SK-N-SH (cell line): ENCODE data around the gene NTRK3. TPM values are rescaled to one million over a fixed set of nuclear protein-coding genes. Genes with fewer than 3 reads are reported as not detected.
"Not testable (repeated sequence)": the region's sequence is repeated elsewhere in the genome, so short reads cannot be mapped to it uniquely, and the experiment has no call there.

Experiments used
- CTCF ChIA-PET: fragments of 300-600, 350-600 bp; formaldehyde crosslinking; extraction: SDS; loops from one replicate; lab custom pipeline; 2021; lab: Yijun Ruan, JAX
- POLR2A ChIA-PET: fragments of 350-600 bp; sonication (Branson Sonifier 250); formaldehyde crosslinking; extraction: SDS; loops from one replicate; lab custom pipeline; 2020; ENCODE audit warnings: antibody characterized with exemption, inconsistent platforms; lab: Yijun Ruan, JAX
- DNase-seq: peaks from one replicate; pipeline ENCODE4 v3.0.0; 2012
- H2AFZ ChIP-seq: fragments of 200-600 bp; sonication (generic); 2 replicates; pipeline ENCODE4 v1.8.1; 2016; ENCODE audit warnings: antibody characterized with exemption, mild to moderate bottlenecking, low read depth
- H3F3A ChIP-seq: fragments of 200-600 bp; sonication (generic); replicated peaks from 2 replicates; pipeline ENCODE3; 2016; ENCODE audit warnings: antibody characterized with exemption, mild to moderate bottlenecking; ENCODE audit not compliant: insufficient read depth
- H3K27ac ChIP-seq, 2 experiments: fragments of 200-500 bp in 1 of 2; fragments of 200-600 bp in 1 of 2; sonication (Bioruptor generic) in 1 of 2; sonication (generic), shearing (Covaris generic) in 1 of 2; 2 replicates each; pipeline versions ENCODE4 v1.5.1 to v1.6.1; 2014 to 2016; ENCODE audit warnings: low read depth in 2 of 2, inconsistent platforms in 1 of 2, low read length in 1 of 2, mild to moderate bottlenecking in 1 of 2, mixed read lengths in 1 of 2
- H3K27me3 ChIP-seq: fragments of 200-600 bp; sonication (generic), shearing (Covaris generic); 2 replicates; pipeline ENCODE4 v1.6.1; 2016; ENCODE audit warnings: mixed run types; ENCODE audit not compliant: insufficient read depth
- H3K36me3 ChIP-seq, 2 experiments: fragments of 200-500 bp in 1 of 2; fragments of 200-600 bp in 1 of 2; sonication (Bioruptor generic) in 1 of 2; sonication (generic) in 1 of 2; replicated peaks in 1 of 2; 2 replicates each; pipeline versions ENCODE3 to v1.5.1; 2014 to 2016; ENCODE audit warnings: low read length in 1 of 2, mild to moderate bottlenecking in 1 of 2; ENCODE audit not compliant: insufficient read depth in 2 of 2, control insufficient read depth in 1 of 2
- H3K4me1 ChIP-seq, 2 experiments: fragments of 200-500 bp in 1 of 2; fragments of 200-600 bp in 1 of 2; sonication (Bioruptor generic) in 1 of 2; sonication (generic), shearing (Covaris generic) in 1 of 2; 2 replicates each; pipeline versions ENCODE4 v1.5.1 to v1.6.1; 2014 to 2016; ENCODE audit warnings: low read depth in 1 of 2, low read length in 1 of 2, mixed run types in 1 of 2; ENCODE audit not compliant: insufficient read depth in 2 of 2, control insufficient read depth in 1 of 2
- H3K4me2 ChIP-seq: fragments of 200-600 bp; sonication (generic), shearing (Covaris generic); 2 replicates; pipeline ENCODE4 v1.6.1; 2017; ENCODE audit warnings: mixed run types
- H3K4me3 ChIP-seq, 2 experiments: fragments of 200-500 bp in 1 of 2; fragments of 200-600 bp in 1 of 2; sonication (Bioruptor generic) in 1 of 2; sonication (generic), shearing (Covaris generic) in 1 of 2; 2 replicates each; pipeline versions ENCODE4 v1.5.1 to v1.8.1; 2014 to 2016; ENCODE audit warnings: low read depth in 2 of 2, inconsistent platforms in 1 of 2, low read length in 1 of 2, mild to moderate bottlenecking in 1 of 2, mixed read lengths in 1 of 2, moderate library complexity in 1 of 2
- H3K79me2 ChIP-seq: fragments of 200-600 bp; sonication (generic); 2 replicates; pipeline ENCODE4 v1.8.1; 2017; ENCODE audit warnings: mild to moderate bottlenecking; ENCODE audit not compliant: insufficient read depth
- H3K9ac ChIP-seq: fragments of 200-600 bp; sonication (generic); 2 replicates; pipeline ENCODE4 v1.6.1; 2017; ENCODE audit warnings: mixed run types
- H3K9me2 ChIP-seq: fragments of 200-600 bp; sonication (generic); 2 replicates; pipeline ENCODE4 v1.6.1; 2017; ENCODE audit warnings: mixed run types
- H3K9me3 ChIP-seq: fragments of 200-600 bp; sonication (generic); 2 replicates; pipeline ENCODE4 v1.6.1; 2017; ENCODE audit warnings: mixed run types, mild to moderate bottlenecking, moderate library complexity
- H4K20me1 ChIP-seq: fragments of 200-600 bp; sonication (generic); 2 replicates; pipeline ENCODE4 v1.6.1; 2017; ENCODE audit warnings: mild to moderate bottlenecking, mixed run types; ENCODE audit not compliant: insufficient read depth
- CHD2 ChIP-seq: fragments of 150-350 bp; IDR thresholded peaks from 2 replicates; pipeline ENCODE4 v1.6.1; 2018; ENCODE audit warnings: low read length; ENCODE audit not compliant: partially characterized antibody
- EZH2phosphoT487 ChIP-seq: fragments of 200-600 bp; sonication (generic); IDR thresholded peaks from 2 replicates; pipeline ENCODE4 v1.6.1; 2017; ENCODE audit warnings: low read depth, mixed run types, mild to moderate bottlenecking, antibody characterized with exemption, moderate library complexity, borderline replicate concordance
- FOSL2 ChIP-seq: IDR thresholded peaks from 2 replicates; pipeline ENCODE4 v1.4.0; 2012; ENCODE audit warnings: low read depth, mild to moderate bottlenecking, moderate library complexity, borderline replicate concordance
- FOXM1 ChIP-seq: IDR thresholded peaks from 2 replicates; pipeline ENCODE4 v1.4.0; 2012; ENCODE audit warnings: low read depth, mild to moderate bottlenecking
- GATA2 ChIP-seq: sonication (generic); formaldehyde crosslinking; IDR thresholded peaks from 2 replicates; pipeline ENCODE4 v1.5.0; 2020; ENCODE audit warnings: mild to moderate bottlenecking, missing genetic modification reagents
- JUND ChIP-seq: IDR thresholded peaks from 2 replicates; pipeline ENCODE4 v1.4.0; 2012
- MEF2A ChIP-seq: IDR thresholded peaks from 2 replicates; pipeline ENCODE4 v1.4.0; 2012; ENCODE audit warnings: low read depth, borderline replicate concordance
- NFIC ChIP-seq: IDR thresholded peaks from 2 replicates; pipeline ENCODE4 v1.4.0; 2012; ENCODE audit warnings: borderline replicate concordance
- NRF1 ChIP-seq: IDR thresholded peaks from 2 replicates; pipeline ENCODE4 v1.6.1; 2012; ENCODE audit warnings: low read depth, mild to moderate bottlenecking, low read length
- POLR2AphosphoS5 ChIP-seq: IDR thresholded peaks from 2 replicates; pipeline ENCODE4 v1.6.1; 2012; ENCODE audit warnings: low read depth, low read length
- RAD21 ChIP-seq: IDR thresholded peaks from 2 replicates; pipeline ENCODE4 v1.6.1; 2012; ENCODE audit warnings: mild to moderate bottlenecking, low read length
- RCOR1 ChIP-seq: fragments of 150-350 bp; IDR thresholded peaks from 2 replicates; pipeline ENCODE4 v1.6.1; 2017; ENCODE audit warnings: antibody characterized with exemption, low read length
- RFX5 ChIP-seq: IDR thresholded peaks from 2 replicates; pipeline ENCODE4 v1.6.1; 2012; ENCODE audit warnings: mild to moderate bottlenecking, improper control_type of control experiment, low read length
- SIN3A ChIP-seq: IDR thresholded peaks from 2 replicates; pipeline ENCODE4 v1.6.1; 2012; ENCODE audit warnings: low read depth, mild to moderate bottlenecking, low read length, moderate library complexity, borderline replicate concordance
- SMC3 ChIP-seq: IDR thresholded peaks from 2 replicates; pipeline ENCODE4 v1.6.1; 2012; ENCODE audit warnings: low read depth, low read length, improper control_type of control experiment
- YY1 ChIP-seq: IDR thresholded peaks from 2 replicates; pipeline ENCODE4 v1.4.0; 2012; ENCODE audit warnings: low read depth, mild to moderate bottlenecking
- WGBS: methylation state at CpG from one replicate; pipeline ENCODE4 v1.1.6; 2017; ENCODE audit warnings: low lambda C conversion rate; 5-methylcytosine and 5-hydroxymethylcytosine counted together
- polyA plus RNA-seq, 3 experiments: library from polyadenylated mRNA; depleted of rRNA; stranded (reverse); fragments of >200 nt; gene quantifications; 2 replicates each; pipeline ENCODE4 v1.2.3, GENCODE V29; 2012
- TF ChIP-seq, protein P1 (sequence below): IDR thresholded peaks from 2 replicates; pipeline ENCODE4 v1.4.0; 2012; ENCODE audit warnings: low read depth, borderline replicate concordance
- TF ChIP-seq, protein P2 (sequence below): IDR thresholded peaks from 2 replicates; pipeline ENCODE4; 2012
- TF ChIP-seq, protein P3 (sequence below): fragments of 150-350 bp; IDR thresholded peaks from 2 replicates; pipeline ENCODE4 v1.6.1; 2017; ENCODE audit warnings: antibody characterized with exemption, low read length, low read depth, borderline replicate concordance

The NTRK3 gene
- polyA plus RNA-seq, 1 of the 3 experiments (the other 2 are of a cell fraction): 2.6 TPM

DNA sequence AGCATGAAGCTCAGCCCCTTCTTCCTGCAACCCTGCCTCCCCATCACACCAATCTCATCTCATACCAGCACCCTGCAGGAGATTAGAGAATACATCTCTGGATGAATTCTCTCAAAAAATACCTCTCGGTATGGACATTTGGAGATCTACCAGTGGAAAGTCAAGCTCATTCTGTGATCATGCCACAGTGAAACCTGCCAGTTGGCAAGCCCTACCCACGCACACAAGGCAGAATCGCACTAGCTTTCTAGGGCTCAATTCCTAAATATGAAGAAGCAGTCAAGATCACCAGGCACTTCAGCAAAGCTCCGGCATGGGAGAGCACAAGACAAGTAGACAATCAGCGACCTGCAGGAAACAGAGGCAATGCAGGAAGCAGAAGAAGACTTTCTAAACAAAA, 221.2 kb downstream of the NTRK3 start (continued):
- no peak for TF ChIP-seq FOSL2

DNA sequence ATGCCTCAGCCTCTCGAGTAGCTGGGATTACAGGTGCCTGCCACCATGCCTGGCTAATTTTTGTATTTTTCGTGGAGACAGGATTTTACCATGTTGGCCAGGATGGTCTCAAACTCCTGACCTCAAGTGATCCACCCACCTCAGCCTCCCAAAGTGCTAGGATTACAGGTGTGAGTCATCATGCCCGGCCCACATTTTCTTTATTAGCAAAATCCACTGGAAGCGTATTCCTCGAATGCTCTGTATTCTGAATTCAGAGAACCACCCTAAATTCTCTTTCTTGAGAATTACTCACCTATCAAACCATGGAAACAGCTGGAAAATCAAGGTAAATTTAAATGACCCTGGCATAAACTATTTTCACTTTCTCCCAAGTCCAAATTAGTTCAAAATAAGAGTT, 223.1 kb downstream of the NTRK3 start:
- H4K20me1 ChIP-seq, H3K9ac ChIP-seq, DNase-seq, H3K36me3 ChIP-seq, H3K4me2 ChIP-seq, H3K27me3 ChIP-seq, H2AFZ ChIP-seq, H3K9me3 ChIP-seq, POLR2A ChIA-PET, H3K27ac ChIP-seq, H3K9me2 ChIP-seq, H3F3A ChIP-seq, H3K79me2 ChIP-seq, H3K4me3 ChIP-seq, H3K4me1 ChIP-seq: not testable (repeated sequence)
- whole genome bisulfite sequencing: 40% methylated on average over 5 of the region's 5 CpGs
- CTCF ChIA-PET: interaction anchor here (0.7 kb wide), 1 partner anchor 236 kb away, joined by 3 read pairs; no protein-coding TSS in a partner anchor

DNA sequence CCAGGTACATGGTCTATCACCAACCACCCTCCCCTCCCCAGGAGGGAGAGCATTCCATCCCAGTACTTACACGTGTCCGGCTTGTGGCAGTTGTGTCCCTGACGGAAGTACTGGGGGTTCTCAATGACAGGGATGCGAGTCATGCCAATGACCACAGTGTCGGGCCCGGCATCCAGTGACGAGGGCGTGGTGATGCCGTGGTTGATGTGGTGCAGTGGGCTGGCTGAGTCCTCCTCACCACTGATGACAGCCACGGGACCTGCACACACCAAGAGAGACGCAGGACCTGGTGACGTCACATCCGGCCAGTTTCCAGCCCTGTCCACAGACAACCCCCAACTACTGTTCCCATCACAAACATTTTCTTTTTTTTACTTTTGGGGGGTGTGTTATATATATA, 223.8 kb downstream of the NTRK3 start:
- Histone ChIP-seq H3F3A (no peaks in the 10 kb centered on the region), H3K4me3 (no peak overlapping the region), H2AFZ (no peak overlapping the region), H3K4me2 (no peak overlapping the region), H3K36me3 (no peaks in the 10 kb centered on the region), H3K9me2 (no peaks in the 10 kb centered on the region), H4K20me1 (no peaks in the 10 kb centered on the region), H3K4me1 (peaks cover 0 to 2% of the 10 kb centered on the region in 2 experiments; a peak in 1 of 4 replicates), H3K9me3 (no peaks in the 10 kb centered on the region), H3K27ac (no peak overlapping the region), H3K27me3 (no peaks in the 10 kb centered on the region), H3K9ac (no peak overlapping the region)
- ChIA-PET CTCF (interaction anchor here (1.0 kb wide), 1 partner anchor 24 kb away, joined by 3 read pairs; no protein-coding TSS in a partner anchor), POLR2A (no interaction called here)
- WGBS: 76% methylated on average over 7 of the region's 13 CpGs
- TF ChIP-seq POLR2AphosphoS5: no peak
- no peak for TF ChIP-seq EZH2phosphoT487
- no peak for TF ChIP-seq RAD21
- TF ChIP-seq GATA2 (CRISPR knock-in tag): no peak
- TF ChIP-seq FOXM1: no peak
- TF ChIP-seq, protein P1, sequence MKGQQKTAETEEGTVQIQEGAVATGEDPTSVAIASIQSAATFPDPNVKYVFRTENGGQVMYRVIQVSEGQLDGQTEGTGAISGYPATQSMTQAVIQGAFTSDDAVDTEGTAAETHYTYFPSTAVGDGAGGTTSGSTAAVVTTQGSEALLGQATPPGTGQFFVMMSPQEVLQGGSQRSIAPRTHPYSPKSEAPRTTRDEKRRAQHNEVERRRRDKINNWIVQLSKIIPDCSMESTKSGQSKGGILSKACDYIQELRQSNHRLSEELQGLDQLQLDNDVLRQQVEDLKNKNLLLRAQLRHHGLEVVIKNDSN: no peak
- no peak for TF ChIP-seq RCOR1
- TF ChIP-seq SIN3A: no peak
- no peak for TF ChIP-seq SMC3
- no peak for TF ChIP-seq CHD2
- TF ChIP-seq YY1: no peak
- no peak for TF ChIP-seq MEF2A
- TF ChIP-seq NRF1: no peak
- no peak for TF ChIP-seq NFIC
- no peak for TF ChIP-seq RFX5
- TF ChIP-seq, protein P2, sequence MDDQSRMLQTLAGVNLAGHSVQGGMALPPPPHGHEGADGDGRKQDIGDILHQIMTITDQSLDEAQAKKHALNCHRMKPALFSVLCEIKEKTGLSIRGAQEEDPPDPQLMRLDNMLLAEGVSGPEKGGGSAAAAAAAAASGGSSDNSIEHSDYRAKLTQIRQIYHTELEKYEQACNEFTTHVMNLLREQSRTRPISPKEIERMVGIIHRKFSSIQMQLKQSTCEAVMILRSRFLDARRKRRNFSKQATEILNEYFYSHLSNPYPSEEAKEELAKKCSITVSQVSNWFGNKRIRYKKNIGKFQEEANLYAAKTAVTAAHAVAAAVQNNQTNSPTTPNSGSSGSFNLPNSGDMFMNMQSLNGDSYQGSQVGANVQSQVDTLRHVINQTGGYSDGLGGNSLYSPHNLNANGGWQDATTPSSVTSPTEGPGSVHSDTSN: no peak
- no peak for TF ChIP-seq JUND
- TF ChIP-seq, protein P3, sequence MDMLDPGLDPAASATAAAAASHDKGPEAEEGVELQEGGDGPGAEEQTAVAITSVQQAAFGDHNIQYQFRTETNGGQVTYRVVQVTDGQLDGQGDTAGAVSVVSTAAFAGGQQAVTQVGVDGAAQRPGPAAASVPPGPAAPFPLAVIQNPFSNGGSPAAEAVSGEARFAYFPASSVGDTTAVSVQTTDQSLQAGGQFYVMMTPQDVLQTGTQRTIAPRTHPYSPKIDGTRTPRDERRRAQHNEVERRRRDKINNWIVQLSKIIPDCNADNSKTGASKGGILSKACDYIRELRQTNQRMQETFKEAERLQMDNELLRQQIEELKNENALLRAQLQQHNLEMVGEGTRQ: no peak
- TF ChIP-seq, all 33 proteins: peak for 0
- no peaks in the 10 kb centered on the region for H3K79me2 ChIP-seq
- DNase-seq: no peak
